Mesodermal cell (in vitro differentiated cells): ENCODE measurements around the gene NEGR1.

Source experiments
- H3K27ac ChIP-seq: 2 replicates; pipeline ENCODE4 v1.7.0; 2013; ENCODE audit warnings: mild to moderate bottlenecking, low read depth, low read length, moderate library complexity; ENCODE audit not compliant: severe bottlenecking
- H3K36me3 ChIP-seq: 2 replicates; pipeline ENCODE4 v1.7.1; 2013; ENCODE audit warnings: mild to moderate bottlenecking, low read length, moderate library complexity; ENCODE audit not compliant: control insufficient read depth, insufficient read depth
- H3K4me1 ChIP-seq: one replicate; pipeline ENCODE4 v1.7.1; 2013; ENCODE audit warnings: mild to moderate bottlenecking, low read length; ENCODE audit not compliant: insufficient read depth, control insufficient read depth, poor library complexity, severe bottlenecking
- H3K4me3 ChIP-seq: 2 replicates; pipeline ENCODE4 v1.7.0; 2013; ENCODE audit warnings: low read length, control low read depth, mild to moderate bottlenecking; ENCODE audit not compliant: insufficient read depth, poor library complexity, severe bottlenecking; ENCODE audit errors: extremely low read depth
- H3K9me3 ChIP-seq: 2 replicates; pipeline ENCODE4 v1.7.1; 2013; ENCODE audit warnings: mild to moderate bottlenecking, low read length, moderate library complexity; ENCODE audit not compliant: control insufficient read depth
- WGBS, 2 experiments: methylation state at CpG; one replicate each; pipeline ENCODE4 v1.1.5; 2013; ENCODE audit warnings: missing lambda C conversion rate in 2 of 2; ENCODE audit not compliant: insufficient coverage in 2 of 2; 5-methylcytosine and 5-hydroxymethylcytosine counted together

Gene NEGR1

DNA sequence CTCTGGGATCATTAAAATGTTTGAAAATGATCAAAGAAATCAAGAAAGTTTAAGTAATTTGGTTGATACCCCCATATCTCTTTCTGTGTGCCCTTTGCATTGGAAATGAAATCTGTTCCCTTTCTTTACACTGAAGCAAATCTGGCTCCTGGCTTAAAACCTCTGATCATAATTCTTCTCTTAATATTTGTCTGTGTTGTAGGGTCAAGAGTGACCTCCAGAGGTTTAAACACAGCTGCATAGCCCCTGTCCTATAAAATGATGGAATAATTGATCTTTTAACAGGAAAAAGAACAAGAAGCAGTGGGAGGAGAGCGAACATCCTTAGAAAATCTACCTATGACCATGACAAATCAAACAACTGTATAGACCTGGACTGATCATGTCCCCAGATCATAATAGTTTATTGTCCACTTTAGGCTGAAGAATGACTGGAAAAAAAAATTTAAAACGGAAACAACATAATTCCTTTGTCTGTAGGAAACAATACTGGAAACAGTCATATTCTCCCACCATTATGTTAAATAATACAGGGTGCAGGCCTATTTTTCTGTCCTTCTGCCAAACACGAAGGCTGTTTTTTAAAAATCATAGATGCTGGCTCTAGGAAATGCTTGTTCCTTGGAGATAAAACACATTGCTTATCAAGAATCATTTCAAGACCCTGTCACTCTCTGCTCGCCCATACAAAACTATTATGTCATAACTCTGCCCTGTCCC is 184.3 kb downstream of the NEGR1 start:
- Histone ChIP-seq H3K9me3 (no peaks in the 10 kb centered on the region), H3K27ac (no peak overlapping the region)
- WGBS, 2 experiments, result 93 to 94% methylated on average over 2 to 3 of the region's 4 CpGs

DNA sequence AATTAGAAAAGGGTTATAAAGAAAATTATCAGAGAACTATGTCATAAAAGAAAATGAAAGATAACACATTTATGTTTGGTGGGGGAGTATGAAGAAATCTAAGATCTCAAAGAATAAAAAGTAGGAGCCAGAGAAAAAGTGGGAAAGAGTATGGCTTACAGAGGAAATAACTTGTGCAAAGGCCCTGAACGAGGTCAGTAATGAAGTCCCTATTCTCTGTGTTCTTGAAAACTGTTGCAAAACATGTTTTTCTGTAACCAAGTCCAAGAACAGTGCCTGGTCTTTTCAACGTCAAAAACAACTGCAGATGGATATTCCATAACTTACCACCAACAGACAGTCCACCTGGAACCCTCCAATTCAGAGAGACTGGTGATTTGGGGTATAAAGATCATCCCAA is 188.1 kb downstream of the NEGR1 start:
- Histone ChIP-seq H3K27ac (no peak overlapping the region), H3K4me1 (no peaks in the 10 kb centered on the region), H3K36me3 (no peaks in the 10 kb centered on the region), H3K4me3 (no peak overlapping the region), H3K9me3 (no peaks in the 10 kb centered on the region)
- WGBS, 2 experiments, result 82 to 91% methylated on average over 1 of the region's 2 CpGs

More for the DNA sequence above, 184.3 kb downstream of the NEGR1 start:
- no peak overlapping the region for H3K4me3 ChIP-seq
- no peaks in the 10 kb centered on the region for H3K4me1 ChIP-seq
- no peaks in the 10 kb centered on the region for H3K36me3 ChIP-seq

DNA sequence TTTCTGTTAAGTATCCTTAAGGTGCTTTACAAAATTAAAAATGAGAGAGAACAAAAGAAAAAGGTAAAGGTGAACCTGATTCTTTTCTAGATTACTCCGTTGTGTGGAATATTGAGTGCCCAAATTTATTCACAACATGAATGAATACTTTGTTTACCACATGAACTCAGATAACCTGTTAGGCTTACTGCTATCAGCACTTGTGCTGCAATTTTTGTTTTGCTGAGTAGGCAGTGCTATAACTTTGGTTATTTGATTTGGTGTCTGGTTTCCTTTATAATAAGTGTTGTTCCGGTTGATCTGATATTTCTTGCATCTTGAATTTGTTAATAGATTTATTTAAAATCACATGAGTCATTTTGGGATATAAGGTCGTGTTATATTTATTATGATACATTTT is 195.9 kb downstream of the NEGR1 start:
- no peaks in the 10 kb centered on the region for H3K4me1 ChIP-seq
- H3K27ac ChIP-seq, result no peak overlapping the region
- no peaks in the 10 kb centered on the region for H3K9me3 ChIP-seq
- WGBS, 2 experiments, result no CpG with 5 or more reads among the region's 3 CpGs
- no peaks in the 10 kb centered on the region for H3K36me3 ChIP-seq
- H3K4me3 ChIP-seq, result no peak overlapping the region

DNA sequence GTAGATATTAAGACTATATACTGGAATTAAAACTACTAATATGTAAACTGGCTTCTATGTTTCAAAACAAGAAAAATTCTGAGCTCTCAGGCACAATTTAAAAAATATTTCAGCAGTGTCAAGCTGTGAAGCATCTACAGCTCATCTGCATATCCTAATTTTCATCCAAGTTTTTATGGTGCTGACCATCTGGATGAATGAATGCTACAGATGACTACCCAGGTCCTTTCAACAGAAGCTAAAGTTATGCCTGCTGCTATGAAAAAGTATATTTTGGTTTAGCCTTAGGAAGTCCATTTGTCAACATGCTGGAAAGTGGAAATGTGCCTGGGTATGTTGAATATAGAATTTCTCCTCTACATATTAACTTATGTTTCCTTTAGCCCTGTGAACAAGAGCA is 206.9 kb downstream of the NEGR1 start:
- Histone ChIP-seq H3K36me3 (no peaks in the 10 kb centered on the region), H3K4me3 (no peak overlapping the region), H3K4me1 (no peaks in the 10 kb centered on the region), H3K9me3 (no peaks in the 10 kb centered on the region), H3K27ac (no peak overlapping the region)

- H3K27ac ChIP-seq, result no peak overlapping the region
- no peak overlapping the region for H3K4me3 ChIP-seq
- H3K9me3 ChIP-seq, result no peaks in the 10 kb centered on the region
- no peaks in the 10 kb centered on the region for H3K4me1 ChIP-seq
- H3K36me3 ChIP-seq, result no peaks in the 10 kb centered on the region
- WGBS, 2 experiments, result 86 to 94% methylated on average over 7 of the region's 7 CpGs
Measured at GRCh38 chr1:72066431-72066830, 215.9 kb downstream of the NEGR1 start.

DNA sequence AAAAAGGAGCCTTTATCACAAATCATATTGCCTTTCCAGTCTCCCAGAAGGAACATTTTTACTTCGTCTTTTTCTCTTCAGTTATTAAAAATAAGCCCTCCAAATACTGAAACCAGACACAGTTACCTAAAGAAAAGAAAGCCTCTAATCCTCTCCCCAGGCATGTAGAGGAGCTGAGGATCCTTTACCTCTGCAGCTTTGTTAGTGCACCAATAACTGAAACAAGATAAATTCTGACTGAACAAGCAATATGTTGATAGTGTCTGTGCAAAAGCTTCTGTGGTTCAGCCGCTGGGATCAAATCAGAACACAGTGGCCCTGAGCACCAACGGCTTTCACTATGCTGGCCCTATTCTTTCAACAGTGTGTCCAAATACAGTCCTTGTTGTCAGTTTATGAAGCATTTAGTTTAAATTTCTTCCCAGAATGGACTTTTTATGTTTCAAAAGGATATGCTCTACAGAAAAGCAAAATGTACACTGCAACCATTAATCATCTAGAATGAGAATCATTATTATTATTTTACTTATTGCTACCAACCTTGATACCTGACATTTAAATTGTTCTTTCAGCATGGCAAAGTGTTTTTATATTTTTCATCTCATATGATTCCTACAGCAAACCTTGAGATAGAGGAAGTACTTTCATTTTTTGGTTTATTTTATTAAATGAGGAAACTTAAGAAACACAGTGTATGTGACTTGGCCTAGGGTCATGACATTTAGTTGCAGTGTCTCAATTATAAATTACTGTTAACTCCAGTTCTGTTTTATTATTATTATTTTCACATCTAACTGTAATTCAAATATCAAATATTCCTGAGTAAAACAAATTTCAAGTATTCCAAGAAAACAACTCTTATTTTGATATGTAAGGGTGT is 217.9 kb downstream of the NEGR1 start:
- WGBS, 2 experiments, result 67 to 83% methylated on average over 1 to 2 of the region's 3 CpGs
- Histone ChIP-seq H3K9me3 (no peaks in the 10 kb centered on the region), H3K36me3 (no peaks in the 10 kb centered on the region), H3K4me3 (no peak overlapping the region), H3K27ac (no peak overlapping the region), H3K4me1 (no peaks in the 10 kb centered on the region)

DNA sequence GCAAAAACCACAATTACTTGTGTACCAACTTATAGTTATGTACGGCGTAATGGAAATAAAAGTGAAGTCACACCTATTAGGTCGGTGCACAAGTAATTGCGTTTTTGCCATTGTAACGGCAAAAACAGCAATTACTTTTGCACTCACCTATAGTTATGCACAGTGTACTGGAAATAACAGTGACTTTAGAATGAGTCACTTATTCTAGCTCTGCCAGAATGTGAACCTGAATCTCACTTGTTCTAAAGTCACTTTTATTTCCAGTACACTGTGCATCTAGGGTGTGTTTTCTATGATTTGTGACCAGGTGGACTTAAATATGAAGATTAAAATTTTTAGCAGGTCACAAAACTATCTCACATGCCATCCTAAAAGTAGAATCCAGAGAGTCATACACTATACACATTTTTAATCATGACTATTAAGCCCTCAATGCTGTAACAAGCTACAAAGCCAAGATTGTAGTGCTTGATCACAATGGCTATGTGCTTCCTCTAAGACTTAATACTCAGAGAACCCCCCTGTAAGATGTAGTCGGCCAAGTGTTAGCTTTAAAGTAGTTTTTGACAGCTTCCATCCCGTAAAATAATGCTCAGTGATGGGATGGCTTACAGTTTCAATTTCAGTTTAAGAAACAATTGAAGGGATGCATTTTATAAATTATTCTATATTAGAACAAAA is 218.8 kb downstream of the NEGR1 start:
- no peaks in the 10 kb centered on the region for H3K9me3 ChIP-seq
- no peaks in the 10 kb centered on the region for H3K4me1 ChIP-seq
- H3K36me3 ChIP-seq, result no peaks in the 10 kb centered on the region
- WGBS, 2 experiments, result 85% methylated on average over 7 of the region's 7 CpGs; no CpG with 5 or more reads in 1 of the 2 experiments
- no peak overlapping the region for H3K27ac ChIP-seq
- H3K4me3 ChIP-seq, result no peak overlapping the region

DNA sequence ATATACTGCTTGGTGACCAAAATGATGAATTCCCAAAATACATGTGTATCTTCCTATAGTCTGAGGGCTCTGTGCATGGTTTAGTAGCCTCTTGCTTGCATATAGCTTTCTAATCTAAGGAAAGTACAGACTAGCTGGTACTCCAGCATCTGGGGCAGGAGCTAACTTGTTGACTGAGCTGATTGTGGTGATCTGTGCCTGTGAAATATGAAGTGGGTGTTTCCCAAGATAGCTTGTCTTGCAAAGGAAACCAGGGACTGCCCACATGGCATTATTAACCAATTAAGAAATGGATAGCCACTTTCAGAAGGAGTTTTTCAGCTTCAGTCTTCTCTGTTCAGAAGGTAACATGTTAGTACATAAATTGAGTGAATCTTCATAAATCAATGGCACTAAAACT is 219.8 kb downstream of the NEGR1 start:
- Histone ChIP-seq H3K27ac (no peak overlapping the region), H3K4me1 (no peaks in the 10 kb centered on the region), H3K36me3 (no peaks in the 10 kb centered on the region), H3K4me3 (no peak overlapping the region), H3K9me3 (no peaks in the 10 kb centered on the region)

- no peaks in the 10 kb centered on the region for H3K9me3 ChIP-seq
- H3K27ac ChIP-seq, result no peak overlapping the region
- H3K4me3 ChIP-seq, result no peak overlapping the region
- WGBS, 2 experiments, result no CpG with 5 or more reads among the region's 3 CpGs
- no peaks in the 10 kb centered on the region for H3K36me3 ChIP-seq
- H3K4me1 ChIP-seq, result no peaks in the 10 kb centered on the region
Measured at GRCh38 chr1:72060466-72061245, 221.7 kb downstream of the NEGR1 start.

GRCh38 chr1:72056516-72056915 is 225.8 kb downstream of the NEGR1 start:
- 100% methylated on average over 1 of the region's 2 CpGs for WGBS, 2 experiments
- Histone ChIP-seq H3K4me1 (no peaks in the 10 kb centered on the region), H3K9me3 (no peaks in the 10 kb centered on the region), H3K4me3 (no peak overlapping the region), H3K36me3 (no peaks in the 10 kb centered on the region), H3K27ac (no peak overlapping the region)
